Measurements from ENCODE around the gene AURKAIP1.
"Not testable (repeated sequence)": the region's sequence is repeated elsewhere in the genome, so short reads cannot be mapped to it uniquely, and the experiment has no call there.

Gene AURKAIP1

GRCh38 chr1:1406101-1406820 is 31.3 kb upstream of the AURKAIP1 start:
- DNase-seq (ENCODE audit: low read depth) = no peak

GRCh38 chr1:1403653-1404052 is 28.6 kb upstream of the AURKAIP1 start:
- no peak for DNase-seq (ENCODE audit: low read depth)

DNA sequence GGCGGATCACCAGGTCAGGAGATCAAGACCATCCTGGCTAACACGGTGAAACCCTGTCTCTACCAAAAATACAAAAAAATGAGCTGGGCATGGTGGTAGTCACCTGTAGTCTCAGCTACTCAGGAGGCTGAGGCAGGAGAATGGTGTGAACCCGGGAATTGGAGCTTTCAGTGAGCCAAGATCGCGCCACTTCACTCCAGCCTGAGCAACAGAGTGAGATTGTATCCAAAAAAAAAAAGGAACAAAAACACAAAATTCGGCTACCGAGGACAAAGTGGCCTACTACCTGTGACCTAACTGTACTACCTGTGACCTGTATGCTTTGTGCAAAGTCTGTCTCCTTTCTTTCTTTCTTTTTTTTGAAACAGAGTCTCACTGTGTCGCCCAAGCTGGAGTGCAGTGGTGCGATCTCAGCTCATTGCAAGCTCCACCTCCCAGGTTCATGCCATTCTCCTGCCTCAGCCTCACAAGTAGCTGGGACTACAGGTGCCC is 27.9 kb upstream of the AURKAIP1 start:
- not testable (repeated sequence) for DNase-seq (ENCODE audit: low read depth)

DNA sequence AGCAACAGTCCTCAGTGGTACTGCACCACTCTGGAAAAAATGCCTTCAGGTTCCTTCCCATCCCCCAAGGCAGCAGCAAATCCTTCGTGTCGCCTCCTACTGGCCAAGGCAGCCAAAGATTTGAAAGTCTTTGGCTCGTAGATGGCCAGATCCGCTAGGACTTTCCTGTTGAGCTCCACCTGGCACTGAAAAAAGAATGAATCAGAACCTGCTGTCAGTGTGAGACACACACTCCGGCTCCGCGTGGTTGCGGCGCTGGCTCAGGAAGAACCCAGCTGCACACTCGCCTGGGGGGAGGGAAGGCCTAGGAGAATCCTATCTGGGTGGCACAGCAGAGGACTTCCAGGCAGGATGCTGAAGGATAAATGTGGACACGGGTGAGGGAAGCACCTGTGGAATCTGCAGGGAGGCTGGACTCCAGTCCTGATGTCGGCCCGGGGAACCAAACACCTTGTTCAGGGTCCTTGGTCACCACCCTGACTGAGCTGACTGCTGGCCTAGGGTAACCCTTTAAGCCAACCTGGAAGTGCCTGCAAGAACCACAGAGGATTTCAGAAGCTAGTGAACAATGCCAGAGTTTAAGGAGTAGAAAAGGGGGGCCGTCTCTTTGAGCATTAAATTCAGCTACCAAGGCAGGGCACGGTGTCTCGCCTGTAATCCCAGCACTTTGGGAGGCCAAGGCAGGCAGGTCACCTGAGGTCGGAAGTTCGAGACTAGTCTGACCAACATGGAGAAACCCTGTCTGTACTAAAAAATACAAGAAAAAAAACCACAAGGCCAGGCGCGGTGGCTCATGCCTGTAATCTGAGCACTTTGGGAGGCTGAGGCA is 27.3 kb upstream of the AURKAIP1 start:
- DNase-seq (ENCODE audit: low read depth) = peak; percentile 49

DNA sequence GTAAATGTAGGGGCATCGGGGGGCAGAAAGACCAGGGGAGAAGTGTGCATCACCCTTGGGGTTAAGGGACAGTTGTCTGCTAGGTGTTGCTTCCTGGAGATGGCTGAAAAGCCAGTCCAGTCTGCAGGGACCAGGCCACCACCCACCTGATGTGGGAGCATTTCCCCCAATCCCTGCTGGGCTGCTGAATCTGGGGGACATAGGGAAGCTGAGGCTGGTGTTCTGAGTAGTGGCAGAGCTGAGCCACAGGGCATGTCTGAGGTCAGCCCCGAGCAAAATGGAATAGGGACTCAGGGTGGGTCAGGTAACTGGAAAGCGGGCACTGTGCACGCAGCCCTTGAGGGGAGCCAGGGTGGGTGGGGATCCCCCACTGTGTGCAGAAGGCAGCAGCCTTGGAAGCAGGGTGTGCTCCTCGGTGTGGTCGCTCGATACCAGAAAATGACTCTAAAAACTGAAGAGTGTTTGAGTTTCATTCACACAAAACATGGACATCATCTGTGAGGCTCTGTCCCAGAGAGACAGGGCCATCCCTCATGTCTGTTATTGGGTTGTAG is 26.5 kb upstream of the AURKAIP1 start:
- DNase-seq (ENCODE audit: low read depth) = no peak

DNA sequence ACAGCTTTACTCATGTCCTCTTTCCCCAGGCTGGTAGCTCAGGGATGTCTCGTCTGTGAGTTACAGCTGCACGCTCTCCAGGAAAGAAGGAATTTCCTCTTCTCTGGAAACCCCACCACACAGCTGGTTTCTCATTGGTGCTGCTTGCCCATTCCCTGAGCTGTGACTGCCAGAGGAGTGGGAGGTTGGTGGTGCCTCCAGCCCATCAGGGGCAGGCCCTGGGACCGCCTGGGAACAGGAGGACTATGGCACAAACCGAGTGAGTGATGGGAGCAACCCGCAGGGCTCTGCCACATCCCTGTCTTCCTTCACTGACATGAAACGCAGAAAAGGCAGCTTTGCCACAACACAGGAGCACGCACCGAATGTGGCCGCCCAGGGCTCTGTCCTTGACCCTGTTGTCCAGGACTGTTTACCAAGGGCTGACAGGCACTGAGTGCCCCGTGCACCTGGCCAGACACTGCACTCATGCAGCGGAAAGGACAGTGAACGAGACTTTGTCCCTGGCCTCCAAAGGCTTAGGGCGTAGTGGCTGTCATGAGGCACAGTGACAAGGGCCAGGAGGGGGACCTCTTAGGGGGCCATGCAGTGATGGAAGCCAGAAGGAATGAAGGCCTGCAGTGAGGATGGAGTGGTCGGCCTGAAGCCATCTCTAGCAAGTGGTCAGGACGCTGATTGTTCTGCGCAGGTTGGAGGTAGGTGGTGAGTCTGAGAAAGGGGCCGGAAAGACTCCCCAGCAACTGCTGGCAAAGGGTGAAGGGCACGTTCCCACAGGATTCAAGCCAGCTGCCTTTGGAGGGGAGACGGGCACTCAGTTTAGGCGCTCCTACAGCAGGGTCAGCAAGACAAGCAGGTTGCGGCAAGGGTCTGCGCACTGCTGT is 25.8 kb upstream of the AURKAIP1 start:
- DNase-seq (ENCODE audit: low read depth) = no peak

GRCh38 chr1:1399872-1400575 is 25.0 kb upstream of the AURKAIP1 start:
- DNase-seq (ENCODE audit: low read depth) = no peak

- peak; percentile 100 for DNase-seq (ENCODE audit: low read depth)
Measured at GRCh38 chr1:1399187-1399871, 24.3 kb upstream of the AURKAIP1 start, which contains the start of gene CCNL2. Gene CCNL2, minus strand, starts transcription at chr1:1399335. Its CDS starts 29 bp downstream, at chr1:1399306.

DNA sequence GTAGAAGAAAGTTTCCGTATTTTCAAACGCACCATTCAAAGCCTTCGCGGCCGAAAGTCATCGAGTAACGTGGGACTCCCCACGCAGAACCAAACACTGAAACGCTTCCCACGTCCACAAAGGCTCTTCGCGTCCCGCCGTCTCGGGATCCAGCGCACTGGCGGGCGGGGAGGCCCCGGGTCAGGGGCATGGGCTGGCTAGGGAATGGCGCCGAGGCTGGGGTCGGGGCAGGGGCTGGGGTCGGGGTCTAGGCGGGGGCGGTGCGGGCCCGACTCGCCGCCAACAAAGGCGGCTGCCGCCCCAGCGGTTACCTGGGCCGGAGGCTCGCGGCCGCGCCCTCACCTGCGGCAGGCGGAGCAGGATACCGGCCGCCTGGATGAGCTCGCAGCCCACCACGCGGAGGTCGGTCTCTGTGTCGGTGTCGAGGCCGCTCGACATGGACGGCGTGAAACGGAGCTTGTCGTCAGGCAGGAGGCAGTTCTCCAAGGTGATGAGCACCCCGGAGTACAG is 23.7 kb upstream of the AURKAIP1 start:
- DNase-seq (ENCODE audit: low read depth) = no peak

- no peak for DNase-seq (ENCODE audit: low read depth)
Measured at GRCh38 chr1:1397839-1398523, 23.0 kb upstream of the AURKAIP1 start.

DNA sequence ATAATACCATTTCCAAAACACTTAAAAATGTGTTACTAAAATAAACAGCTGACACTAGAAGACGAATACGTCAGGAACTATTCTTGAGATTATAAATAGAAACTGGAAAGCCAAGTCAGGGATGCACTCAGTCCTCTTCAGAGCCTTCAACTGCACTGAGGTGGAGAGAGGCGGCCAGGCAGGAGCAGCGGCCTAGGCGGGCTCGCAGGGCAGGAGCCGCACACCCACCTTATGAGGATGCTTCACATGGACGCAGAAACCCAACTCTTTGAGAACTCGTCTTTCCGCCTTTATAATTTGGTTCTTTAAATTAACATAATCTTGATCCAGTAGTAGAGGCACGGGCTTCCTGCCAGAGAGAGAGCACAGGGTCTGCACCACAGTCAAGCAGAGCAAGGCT is 20.2 kb upstream of the AURKAIP1 start:
- no peak for DNase-seq (ENCODE audit: low read depth)

- DNase-seq (ENCODE audit: low read depth) = no peak
Measured at GRCh38 chr1:1394116-1394515, 19.1 kb upstream of the AURKAIP1 start.

DNA sequence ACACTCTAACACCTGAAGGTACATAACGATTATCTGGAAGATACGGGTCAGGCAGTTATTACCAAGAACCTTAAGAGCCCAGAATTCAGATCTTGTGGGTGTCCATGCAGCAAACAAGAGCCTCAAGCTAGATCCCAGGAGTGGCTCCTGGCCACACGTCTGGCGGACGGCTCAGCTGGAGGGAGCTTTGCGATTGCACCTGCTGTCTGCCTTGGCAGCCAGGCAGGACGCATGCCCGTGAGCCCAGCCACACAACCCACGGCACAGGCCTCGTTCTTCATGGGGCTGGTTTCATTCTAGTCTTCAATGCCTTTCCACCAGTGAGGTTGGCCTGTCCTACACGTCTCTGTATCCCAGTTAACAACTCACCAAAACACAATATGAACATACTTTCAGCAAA is 18.4 kb upstream of the AURKAIP1 start:
- no peak for DNase-seq (ENCODE audit: low read depth)

DNA sequence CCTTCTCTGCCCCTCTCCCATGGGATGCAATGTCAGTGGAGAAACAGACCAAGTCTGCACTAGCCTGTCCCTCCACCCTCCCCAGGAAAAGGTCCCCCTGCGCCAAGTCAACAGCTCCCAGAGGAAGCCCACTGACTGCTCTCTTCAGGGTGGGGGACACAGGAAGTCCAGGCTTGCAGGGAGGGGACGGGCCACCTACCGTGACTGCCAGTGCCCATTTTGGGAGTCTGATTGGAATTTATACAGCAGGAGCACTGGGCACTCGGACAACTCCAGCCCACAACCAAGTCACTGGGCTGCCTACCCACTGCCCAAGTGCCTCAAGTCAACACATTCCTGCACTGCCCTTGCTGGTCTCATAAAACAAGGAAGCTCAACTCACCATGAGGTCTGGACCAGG is 18.0 kb upstream of the AURKAIP1 start:
- no peak for DNase-seq (ENCODE audit: low read depth)

- no peak for DNase-seq (ENCODE audit: low read depth)
Measured at GRCh38 chr1:1391225-1391624, 16.2 kb upstream of the AURKAIP1 start.

- no peak for DNase-seq (ENCODE audit: low read depth)
Measured at GRCh38 chr1:1390675-1391074, 15.7 kb upstream of the AURKAIP1 start.

GRCh38 chr1:1388078-1388472 is 13.1 kb upstream of the AURKAIP1 start:
- no peak for DNase-seq (ENCODE audit: low read depth)

DNA sequence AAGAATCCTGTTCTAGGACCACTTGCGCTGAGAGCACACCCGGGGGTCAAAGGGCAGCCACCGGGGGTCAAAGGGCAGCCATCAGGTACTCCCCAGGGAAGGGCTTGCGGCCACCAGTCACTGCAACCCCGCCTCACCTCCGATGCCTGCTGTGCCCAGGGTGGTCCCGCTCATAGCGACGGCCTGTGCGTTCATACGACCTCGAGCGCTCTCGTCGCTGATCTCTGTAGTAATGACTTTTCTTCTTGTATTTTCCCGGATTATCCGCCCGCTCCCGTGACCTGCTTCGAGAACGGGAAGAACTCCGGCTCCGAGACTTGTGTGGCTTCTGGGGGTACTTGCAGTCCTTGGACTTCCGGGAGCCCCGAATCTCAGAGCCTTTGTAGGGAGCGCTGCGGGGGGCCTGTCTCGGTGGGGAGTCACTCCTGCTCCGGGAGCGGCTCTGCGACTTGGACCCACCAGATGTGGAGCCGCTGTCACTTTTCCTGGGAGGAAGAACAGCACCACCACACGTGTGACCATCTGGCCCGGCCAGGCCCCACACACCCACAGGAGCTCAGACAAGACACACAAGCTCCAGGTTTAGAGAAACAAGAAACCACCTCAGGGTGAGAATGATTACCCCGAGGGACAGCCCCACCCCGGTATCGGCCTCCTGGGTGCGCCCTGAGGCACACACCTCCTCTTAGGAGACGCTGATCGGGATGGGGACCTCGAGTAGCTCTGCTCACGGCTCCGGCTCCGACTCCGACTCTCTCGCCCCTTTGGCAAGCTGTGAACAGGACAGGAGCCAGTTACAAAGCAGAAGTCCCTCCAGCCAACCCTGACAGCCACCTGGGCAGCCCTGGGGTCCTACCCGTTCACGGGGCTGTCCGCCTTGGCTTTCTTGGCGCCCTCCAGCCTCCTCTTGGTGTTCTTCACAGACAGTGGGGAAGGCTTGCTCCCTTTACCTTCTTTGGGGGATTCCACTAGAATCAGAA is 12.4 kb upstream of the AURKAIP1 start:
- DNase-seq (ENCODE audit: low read depth) = no peak

GRCh38 chr1:1385931-1386330 is 10.9 kb upstream of the AURKAIP1 start:
- DNase-seq (ENCODE audit: low read depth) = no peak
